Mesendoderm (in vitro differentiated cells): ENCODE results near the gene PLK4.

Source experiments
- DNase-seq: peaks from one replicate; pipeline ENCODE4 v3.0.0; 2013
- H2AK5ac ChIP-seq: 2 replicates; pipeline ENCODE4 v1.6.1; 2013; ENCODE audit warnings: low read length, inconsistent platforms
- H2BK120ac ChIP-seq: 2 replicates; pipeline ENCODE4 v1.6.1; 2013; ENCODE audit warnings: low read depth, mild to moderate bottlenecking, low read length, moderate library complexity, mixed read lengths
- H2BK15ac ChIP-seq: replicated peaks from 2 replicates; pipeline ENCODE4 v1.6.1; 2013; ENCODE audit warnings: low read depth, mild to moderate bottlenecking, moderate library complexity
- H2BK5ac ChIP-seq: 2 replicates; pipeline ENCODE4 v1.6.1; 2013; ENCODE audit warnings: low read length, inconsistent platforms
- H3K18ac ChIP-seq: 2 replicates; pipeline ENCODE4 v1.6.1; 2013; ENCODE audit warnings: mild to moderate bottlenecking, low read length, mixed read lengths
- H3K23ac ChIP-seq: one replicate; pipeline ENCODE4 v1.6.1; 2013; ENCODE audit warnings: low read length
- H3K27ac ChIP-seq: 2 replicates; pipeline ENCODE4 v1.5.1; 2013; ENCODE audit warnings: low read depth, mild to moderate bottlenecking, inconsistent platforms, low read length, moderate library complexity
- H3K27me3 ChIP-seq: 2 replicates; pipeline ENCODE4 v1.6.1; 2013; ENCODE audit warnings: low read length, control low read depth, mild to moderate bottlenecking, inconsistent platforms; ENCODE audit not compliant: insufficient read depth, poor library complexity
- H3K36me3 ChIP-seq: 2 replicates; pipeline ENCODE4 v1.6.1; 2013; ENCODE audit warnings: low read length, inconsistent platforms; ENCODE audit not compliant: control insufficient read depth, insufficient read depth
- H3K4ac ChIP-seq: one replicate; pipeline ENCODE4 v1.6.1; 2013; ENCODE audit warnings: low read depth, mild to moderate bottlenecking, low read length, moderate library complexity
- H3K4me1 ChIP-seq: 2 replicates; pipeline ENCODE4 v1.6.1; 2013; ENCODE audit warnings: low read depth, low read length, inconsistent platforms; ENCODE audit not compliant: control insufficient read depth
- H3K4me2 ChIP-seq: 2 replicates; pipeline ENCODE4 v1.6.1; 2013; ENCODE audit warnings: low read length
- H3K4me3 ChIP-seq: 2 replicates; pipeline ENCODE4 v1.5.1; 2013; ENCODE audit warnings: mild to moderate bottlenecking, low read length
- H3K56ac ChIP-seq: one replicate; pipeline ENCODE4 v1.6.1; 2013; ENCODE audit warnings: low read length
- H3K79me1 ChIP-seq: 2 replicates; pipeline ENCODE4 v1.6.1; 2013; ENCODE audit warnings: low read length, inconsistent platforms
- H3K79me2 ChIP-seq: 2 replicates; pipeline ENCODE4 v1.6.1; 2013; ENCODE audit warnings: mild to moderate bottlenecking, low read length; ENCODE audit not compliant: control insufficient read depth, insufficient read depth
- H3K9ac ChIP-seq: 2 replicates; pipeline ENCODE4 v1.6.1; 2013; ENCODE audit warnings: low read length, inconsistent platforms
- H4K5ac ChIP-seq: one replicate; pipeline ENCODE4 v1.6.1; 2013; ENCODE audit warnings: low read length
- H4K8ac ChIP-seq: one replicate; pipeline ENCODE4 v1.6.1; 2013; ENCODE audit warnings: low read depth, mild to moderate bottlenecking, control low read depth, low read length, moderate library complexity
- WGBS: extraction: QIAGEN DNeasy Blood & Tissue Kit; methylation state at CpG from one replicate; pipeline ENCODE4 v1.1.7; 2013; ENCODE audit warnings: low lambda C conversion rate, missing lambda C conversion rate; ENCODE audit not compliant: insufficient coverage; ENCODE audit errors: extremely low coverage; 5-methylcytosine and 5-hydroxymethylcytosine counted together

PLK4 gene

DNA sequence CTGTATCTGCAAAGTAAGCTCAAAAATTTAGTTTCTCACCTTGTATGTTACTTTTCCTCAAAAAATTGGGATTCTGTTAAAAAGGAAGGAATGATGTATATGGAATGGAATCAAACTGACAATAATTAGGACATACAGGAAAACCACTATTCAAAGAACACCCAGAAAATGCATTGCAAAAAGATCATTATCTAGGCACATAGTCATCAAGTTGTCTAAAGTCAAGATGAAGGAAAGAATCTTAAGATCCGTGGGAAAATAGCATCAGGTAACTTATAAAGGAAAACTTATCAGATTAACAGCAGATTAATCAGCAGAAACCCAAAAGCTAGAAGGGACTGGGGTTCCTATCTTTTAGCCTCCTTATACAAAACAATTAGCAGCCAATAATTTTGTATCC lies 23.1 kb upstream of the PLK4 start:
- no peak overlapping the region for H3K27ac ChIP-seq
- H3K4me2 ChIP-seq = no peak overlapping the region
- H3K23ac ChIP-seq = no peak overlapping the region
- no peak overlapping the region for H4K5ac ChIP-seq
- no peak overlapping the region for H2AK5ac ChIP-seq
- H3K56ac ChIP-seq = no peak overlapping the region
- no peak overlapping the region for H3K4me3 ChIP-seq
- WGBS = no CpG with 5 or more reads among the region's 1 CpG
- no peak overlapping the region for H3K9ac ChIP-seq
- peak; percentile 29 for DNase-seq
- peaks cover 5% of the 10 kb centered on the region for H3K4me1 ChIP-seq
- no peak overlapping the region for H3K4ac ChIP-seq
- H3K27me3 ChIP-seq = no peaks in the 10 kb centered on the region
- H3K79me1 ChIP-seq = no peaks in the 10 kb centered on the region
- H2BK5ac ChIP-seq = no peak overlapping the region
- no peak overlapping the region for H2BK15ac ChIP-seq
- H3K36me3 ChIP-seq = no peaks in the 10 kb centered on the region
- H2BK120ac ChIP-seq = no peak overlapping the region
- no peaks in the 10 kb centered on the region for H3K79me2 ChIP-seq
- H4K8ac ChIP-seq = no peak overlapping the region
- no peak overlapping the region for H3K18ac ChIP-seq

DNA sequence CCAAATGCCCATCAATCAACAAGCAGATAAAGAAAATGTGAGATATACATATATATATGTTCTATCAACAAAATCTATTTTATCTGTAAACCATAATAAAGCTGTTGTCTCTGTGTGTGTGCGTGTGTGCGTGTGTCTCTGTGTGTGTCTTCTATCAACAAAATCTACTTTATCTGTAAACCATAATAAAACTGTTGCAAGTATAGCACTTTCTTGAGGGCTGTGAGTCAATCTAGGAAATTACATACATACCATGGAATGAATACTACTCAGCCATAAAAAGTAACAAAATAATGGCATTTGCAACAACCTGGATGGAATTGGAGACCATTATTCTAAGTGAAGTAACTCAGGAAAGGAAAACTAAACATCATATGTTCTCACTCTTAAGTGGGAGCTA lies 12.5 kb upstream of the PLK4 start:
- no CpG with 5 or more reads among the region's 2 CpGs for WGBS
- no peak overlapping the region for H3K4me2 ChIP-seq
- no peak overlapping the region for H4K8ac ChIP-seq
- no peaks in the 10 kb centered on the region for H3K36me3 ChIP-seq
- H2BK5ac ChIP-seq = no peak overlapping the region
- no peaks in the 10 kb centered on the region for H3K79me2 ChIP-seq
- H3K27me3 ChIP-seq = no peaks in the 10 kb centered on the region
- no peaks in the 10 kb centered on the region for H3K79me1 ChIP-seq
- H2BK120ac ChIP-seq = no peak overlapping the region
- no peak overlapping the region for H3K27ac ChIP-seq
- no peak overlapping the region for H3K18ac ChIP-seq
- no peak overlapping the region for H3K56ac ChIP-seq
- no peak for DNase-seq
- H3K9ac ChIP-seq = no peak overlapping the region
- H3K4me1 ChIP-seq = no peaks in the 10 kb centered on the region
- H3K23ac ChIP-seq = no peak overlapping the region
- no peak overlapping the region for H3K4ac ChIP-seq
- no peak overlapping the region for H3K4me3 ChIP-seq
- H4K5ac ChIP-seq = no peak overlapping the region
- H2BK15ac ChIP-seq = no peak overlapping the region
- H2AK5ac ChIP-seq = no peak overlapping the region

DNA sequence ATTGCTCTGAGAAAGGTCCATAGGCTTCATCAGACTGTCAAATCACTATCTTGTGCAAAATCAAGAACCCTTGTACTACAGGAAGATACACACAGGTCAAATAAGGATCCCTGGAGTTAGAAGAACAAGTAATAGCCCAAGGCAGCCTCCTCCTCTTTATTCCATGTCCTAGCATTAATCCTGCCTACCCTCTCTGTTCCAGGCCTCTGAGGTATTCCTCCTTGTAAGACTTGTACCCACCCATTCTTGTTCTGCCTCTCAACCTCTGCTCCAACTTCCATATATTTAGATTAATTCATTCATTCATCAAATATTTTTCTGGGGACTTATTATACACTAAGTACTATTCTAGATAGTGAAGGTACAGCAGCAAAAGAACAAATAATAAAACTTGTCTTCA lies 10.4 kb upstream of the PLK4 start:
- no peaks in the 10 kb centered on the region for H3K79me2 ChIP-seq
- H2BK15ac ChIP-seq = no peak overlapping the region
- H2BK120ac ChIP-seq = no peak overlapping the region
- H3K23ac ChIP-seq = no peak overlapping the region
- H3K27ac ChIP-seq = no peak overlapping the region
- H4K5ac ChIP-seq = no peak overlapping the region
- H2BK5ac ChIP-seq = no peak overlapping the region
- no peak overlapping the region for H3K4me3 ChIP-seq
- no peaks in the 10 kb centered on the region for H3K27me3 ChIP-seq
- no peak overlapping the region for H3K4me2 ChIP-seq
- no peak overlapping the region for H4K8ac ChIP-seq
- H3K56ac ChIP-seq = no peak overlapping the region
- H3K36me3 ChIP-seq = no peaks in the 10 kb centered on the region
- no peaks in the 10 kb centered on the region for H3K4me1 ChIP-seq
- H2AK5ac ChIP-seq = no peak overlapping the region
- H3K9ac ChIP-seq = no peak overlapping the region
- no peak overlapping the region for H3K18ac ChIP-seq
- no peak overlapping the region for H3K4ac ChIP-seq
- DNase-seq = no peak
- no peaks in the 10 kb centered on the region for H3K79me1 ChIP-seq

DNA sequence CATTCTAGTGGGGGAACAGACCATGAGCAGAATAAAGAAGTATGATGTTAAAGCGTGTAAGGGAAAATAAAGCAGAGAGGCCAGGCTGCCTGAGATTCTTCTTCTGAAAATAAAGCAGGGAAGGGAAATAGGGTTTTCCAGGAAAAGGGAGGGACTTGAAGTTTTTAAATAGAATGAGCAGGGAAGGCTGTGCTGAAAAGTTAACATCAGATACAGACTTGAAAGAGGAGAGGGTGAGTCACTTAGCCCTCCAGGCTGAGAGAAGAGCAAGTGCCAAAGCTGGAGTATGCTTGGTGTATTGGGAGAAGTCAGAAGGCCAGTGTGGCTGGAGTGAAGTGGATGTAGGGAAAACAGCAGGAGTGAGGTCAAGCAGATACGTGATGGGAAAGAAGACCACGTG lies 10.0 kb upstream of the PLK4 start:
- Histone ChIP-seq H3K56ac (no peak overlapping the region), H3K36me3 (no peaks in the 10 kb centered on the region), H3K4me3 (no peak overlapping the region), H3K27ac (no peak overlapping the region), H3K4me1 (no peaks in the 10 kb centered on the region), H3K4ac (no peak overlapping the region), H2BK5ac (no peak overlapping the region), H3K23ac (no peak overlapping the region), H4K5ac (no peak overlapping the region), H3K79me2 (no peaks in the 10 kb centered on the region), H2BK120ac (no peak overlapping the region), H3K18ac (no peak overlapping the region), H3K27me3 (no peaks in the 10 kb centered on the region), H3K4me2 (no peak overlapping the region), H4K8ac (no peak overlapping the region), H3K9ac (no peak overlapping the region), H2BK15ac (no peak overlapping the region), H2AK5ac (no peak overlapping the region), H3K79me1 (no peaks in the 10 kb centered on the region)
- WGBS = no CpG with 5 or more reads among the region's 3 CpGs
- peak; percentile 42 for DNase-seq

DNA sequence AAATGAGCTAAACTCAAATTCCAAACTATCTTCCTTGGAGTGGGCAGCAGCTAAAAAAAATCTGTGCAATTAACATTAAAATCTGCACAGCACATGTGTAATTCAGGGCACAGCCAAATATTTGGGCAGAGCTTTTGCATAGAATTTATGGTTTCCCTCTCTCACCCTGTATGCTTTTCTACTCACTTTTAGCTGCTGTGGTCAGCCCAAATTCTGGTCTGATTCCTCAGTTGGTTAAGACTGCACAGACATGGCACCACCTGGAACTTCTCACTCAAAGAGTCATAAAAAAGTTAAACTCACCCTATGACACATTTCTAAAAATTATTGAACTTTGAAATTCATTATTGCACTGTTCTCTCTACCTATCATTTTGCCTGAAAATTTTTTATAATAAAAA lies 4.9 kb upstream of the PLK4 start:
- H3K4ac ChIP-seq = no peak overlapping the region
- H3K79me1 ChIP-seq = no peaks in the 10 kb centered on the region
- H4K5ac ChIP-seq = no peak overlapping the region
- no peak for DNase-seq
- H3K27ac ChIP-seq = no peak overlapping the region
- H3K23ac ChIP-seq = no peak overlapping the region
- H3K56ac ChIP-seq = no peak overlapping the region
- H3K36me3 ChIP-seq = no peaks in the 10 kb centered on the region
- no peaks in the 10 kb centered on the region for H3K79me2 ChIP-seq
- H2AK5ac ChIP-seq = no peak overlapping the region
- H3K4me2 ChIP-seq = no peak overlapping the region
- H3K27me3 ChIP-seq = no peaks in the 10 kb centered on the region
- H2BK120ac ChIP-seq = no peak overlapping the region
- H3K4me1 ChIP-seq = no peaks in the 10 kb centered on the region
- no peak overlapping the region for H2BK5ac ChIP-seq
- H3K9ac ChIP-seq = no peak overlapping the region
- H3K18ac ChIP-seq = no peak overlapping the region
- H3K4me3 ChIP-seq = no peak overlapping the region
- no peak overlapping the region for H2BK15ac ChIP-seq
- no peak overlapping the region for H4K8ac ChIP-seq

DNA sequence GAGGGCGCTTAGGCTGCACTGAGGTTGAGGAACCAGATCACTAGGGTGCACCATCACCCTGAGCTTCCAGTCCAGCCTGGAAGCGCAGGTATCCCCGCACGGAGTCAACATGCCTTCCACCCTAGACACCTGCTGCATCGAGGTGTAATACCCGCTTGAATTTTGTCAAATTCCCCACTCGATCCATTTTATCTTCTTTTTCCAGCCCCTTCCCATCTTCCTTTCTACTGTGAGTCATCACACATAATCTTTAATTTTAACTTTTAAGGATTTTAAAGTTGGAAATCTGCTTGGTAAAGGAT lies 821 bp downstream of the PLK4 start:
- Histone ChIP-seq H2BK120ac (no peak overlapping the region), H2BK15ac (no peak overlapping the region), H3K4me3 (peak overlapping the region; percentile 98), H3K23ac (no peak overlapping the region), H3K27ac (peak overlapping the region; percentile 22), H3K79me2 (peaks cover 4% of the 10 kb centered on the region), H3K4me1 (no peaks in the 10 kb centered on the region), H3K56ac (peak overlapping the region; percentile 100), H2BK5ac (no peak overlapping the region), H3K9ac (peak overlapping the region; percentile 100), H3K27me3 (no peaks in the 10 kb centered on the region), H4K8ac (no peak overlapping the region), H4K5ac (no peak overlapping the region), H3K4me2 (peak overlapping the region; percentile 93), H3K79me1 (peaks cover 2% of the 10 kb centered on the region), H2AK5ac (no peak overlapping the region), H3K4ac (no peak overlapping the region), H3K36me3 (peaks cover 6% of the 10 kb centered on the region), H3K18ac (no peak overlapping the region)
- WGBS = no CpG with 5 or more reads among the region's 7 CpGs
- no peak for DNase-seq
